SK-N-SH treated with all-trans-retinoic acid at 6 μM for 48 hours (cell line): ENCODE data around the gene PHYH.

Experiments used
- ATAC-seq: fragments of 200-7000 bp; cut with Tn5 transposase; 3 replicates; pipeline ENCODE4 v1.9.1; 2020; ENCODE audit warnings: mild to moderate bottlenecking, moderate library complexity
- ARNTL ChIP-seq: fragments of 450-650 bp; formaldehyde crosslinking; IDR thresholded peaks from 2 replicates; pipeline ENCODE4 v1.5.0; 2020; ENCODE audit warnings: low read depth, mild to moderate bottlenecking, moderate library complexity, borderline replicate concordance
- BACH2 ChIP-seq: fragments of 250-450 bp; sonication (Bioruptor Pico); IDR thresholded peaks from 2 replicates; pipeline ENCODE4 v1.9.0; 2021; ENCODE audit warnings: mild to moderate bottlenecking, borderline replicate concordance
- CREB5 ChIP-seq: fragments of 250-450 bp; sonication (Bioruptor Pico); IDR thresholded peaks from 2 replicates; pipeline ENCODE4 v1.5.1; 2020; ENCODE audit warnings: low read depth, mild to moderate bottlenecking, moderate library complexity
- CSDC2 ChIP-seq: fragments of 250-450 bp; sonication (Bioruptor Pico); IDR thresholded peaks from 2 replicates; pipeline ENCODE4 v1.5.0; 2020; ENCODE audit warnings: mild to moderate bottlenecking, moderate library complexity
- ESRRG ChIP-seq: fragments of 250-450 bp; sonication (Bioruptor Pico); IDR thresholded peaks from 2 replicates; pipeline ENCODE4 v1.6.1; 2021; ENCODE audit warnings: mild to moderate bottlenecking
- GLIS3 ChIP-seq: fragments of 250-450 bp; sonication (Bioruptor Pico); IDR thresholded peaks from 2 replicates; pipeline ENCODE4 v1.5.0; 2020; ENCODE audit warnings: mild to moderate bottlenecking, moderate library complexity
- ISL1 ChIP-seq: fragments of 250-450 bp; sonication (Bioruptor Pico); IDR thresholded peaks from 2 replicates; pipeline ENCODE4 v2.1.2; 2022; ENCODE audit warnings: mild to moderate bottlenecking, moderate library complexity
- OSR1 ChIP-seq: fragments of 250-450 bp; sonication (Bioruptor Pico); IDR thresholded peaks from 2 replicates; pipeline ENCODE4 v1.8.0; 2022; ENCODE audit warnings: moderate library complexity, mild to moderate bottlenecking, inconsistent platforms
- PATZ1 ChIP-seq: fragments of 250-450 bp; sonication (Bioruptor Pico); IDR thresholded peaks from 2 replicates; pipeline ENCODE4 v1.8.0; 2020; ENCODE audit warnings: mild to moderate bottlenecking, moderate library complexity, borderline replicate concordance
- POU6F1 ChIP-seq: fragments of 250-450 bp; sonication (Bioruptor Pico); IDR thresholded peaks from 2 replicates; pipeline ENCODE4 v1.8.0; 2021; ENCODE audit warnings: low read depth, mild to moderate bottlenecking, moderate library complexity, borderline replicate concordance
- RARB ChIP-seq: fragments of 250-450 bp; sonication (Bioruptor Pico); IDR thresholded peaks from 2 replicates; pipeline ENCODE4 v1.8.0; 2021; ENCODE audit warnings: mild to moderate bottlenecking, moderate library complexity
- SNAI2 ChIP-seq: fragments of 250-450 bp; sonication (Bioruptor Pico); IDR thresholded peaks from 2 replicates; pipeline ENCODE4 v1.5.0; 2020; ENCODE audit warnings: mild to moderate bottlenecking, moderate library complexity
- TCF4 ChIP-seq: fragments of 250-450 bp; sonication (Bioruptor Pico); IDR thresholded peaks from 2 replicates; pipeline ENCODE4 v1.8.0; 2021; ENCODE audit warnings: mild to moderate bottlenecking, moderate library complexity, borderline replicate concordance
- TOX ChIP-seq: fragments of 250-450 bp; sonication (Bioruptor Pico); IDR thresholded peaks from 2 replicates; pipeline ENCODE4 v1.8.0; 2021; ENCODE audit warnings: mild to moderate bottlenecking, moderate library complexity, borderline replicate concordance
- ZFP3 ChIP-seq: fragments of 250-450 bp; sonication (Bioruptor Pico); IDR thresholded peaks from 2 replicates; pipeline ENCODE4 v1.5.0; 2020; ENCODE audit warnings: mild to moderate bottlenecking, moderate library complexity
- ZFP30 ChIP-seq: fragments of 450-650 bp; formaldehyde crosslinking; IDR thresholded peaks from 2 replicates; pipeline ENCODE4 v1.5.0; 2022; ENCODE audit warnings: mild to moderate bottlenecking, moderate library complexity
- ZNF565 ChIP-seq: fragments of 450-650 bp; formaldehyde crosslinking; conservative IDR thresholded peaks from 2 replicates; pipeline ENCODE4 v1.5.0; 2020; ENCODE audit warnings: low read depth, mild to moderate bottlenecking, moderate library complexity
- ZNF8 ChIP-seq: fragments of 450-650 bp; formaldehyde crosslinking; IDR thresholded peaks from 2 replicates; pipeline ENCODE4 v1.5.0; 2020; ENCODE audit warnings: mild to moderate bottlenecking, moderate library complexity
- TF ChIP-seq, protein P1 (sequence below): fragments of 250-450 bp; sonication (Bioruptor Pico); IDR thresholded peaks from 2 replicates; pipeline ENCODE4 v1.5.0; 2020; ENCODE audit warnings: mild to moderate bottlenecking, moderate library complexity

PHYH gene

GRCh38 chr10:13315361-13315760 lies 15.5 kb upstream of the PHYH start (continued):
- TF ChIP-seq CREB5 (CRISPR knock-in tag) (no peak), ZFP3 (no peak)
- TF ChIP-seq, all 23 proteins: peak for 0

GRCh38 chr10:13311177-13311575 lies 11.3 kb upstream of the PHYH start:
- ATAC-seq, result no peak; the same call in 2 of the 3 replicates
- TF ChIP-seq ZNF565 (CRISPR knock-in tag) (no peak), OSR1 (CRISPR knock-in tag) (no peak), TOX (CRISPR knock-in tag) (no peak), BACH2 (CRISPR knock-in tag) (no peak), ZFP30 (no peak), ARNTL (no peak), POU6F1 (CRISPR knock-in tag) (no peak), TCF4 (CRISPR knock-in tag) (no peak), PATZ1 (no peak), SNAI2 (no peak), RARB (CRISPR knock-in tag) (no peak), ISL1 (CRISPR knock-in tag) (no peak), GLIS3 (CRISPR knock-in tag) (no peak), CSDC2 (CRISPR knock-in tag) (no peak), ZNF8 (CRISPR knock-in tag) (no peak)
- TF ChIP-seq, protein P1, sequence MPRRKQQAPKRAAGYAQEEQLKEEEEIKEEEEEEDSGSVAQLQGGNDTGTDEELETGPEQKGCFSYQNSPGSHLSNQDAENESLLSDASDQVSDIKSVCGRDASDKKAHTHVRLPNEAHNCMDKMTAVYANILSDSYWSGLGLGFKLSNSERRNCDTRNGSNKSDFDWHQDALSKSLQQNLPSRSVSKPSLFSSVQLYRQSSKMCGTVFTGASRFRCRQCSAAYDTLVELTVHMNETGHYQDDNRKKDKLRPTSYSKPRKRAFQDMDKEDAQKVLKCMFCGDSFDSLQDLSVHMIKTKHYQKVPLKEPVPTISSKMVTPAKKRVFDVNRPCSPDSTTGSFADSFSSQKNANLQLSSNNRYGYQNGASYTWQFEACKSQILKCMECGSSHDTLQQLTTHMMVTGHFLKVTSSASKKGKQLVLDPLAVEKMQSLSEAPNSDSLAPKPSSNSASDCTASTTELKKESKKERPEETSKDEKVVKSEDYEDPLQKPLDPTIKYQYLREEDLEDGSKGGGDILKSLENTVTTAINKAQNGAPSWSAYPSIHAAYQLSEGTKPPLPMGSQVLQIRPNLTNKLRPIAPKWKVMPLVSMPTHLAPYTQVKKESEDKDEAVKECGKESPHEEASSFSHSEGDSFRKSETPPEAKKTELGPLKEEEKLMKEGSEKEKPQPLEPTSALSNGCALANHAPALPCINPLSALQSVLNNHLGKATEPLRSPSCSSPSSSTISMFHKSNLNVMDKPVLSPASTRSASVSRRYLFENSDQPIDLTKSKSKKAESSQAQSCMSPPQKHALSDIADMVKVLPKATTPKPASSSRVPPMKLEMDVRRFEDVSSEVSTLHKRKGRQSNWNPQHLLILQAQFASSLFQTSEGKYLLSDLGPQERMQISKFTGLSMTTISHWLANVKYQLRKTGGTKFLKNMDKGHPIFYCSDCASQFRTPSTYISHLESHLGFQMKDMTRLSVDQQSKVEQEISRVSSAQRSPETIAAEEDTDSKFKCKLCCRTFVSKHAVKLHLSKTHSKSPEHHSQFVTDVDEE (CRISPR knock-in tag), result no peak
- TF ChIP-seq, all 23 proteins: peak for 0

- no peak for TF ChIP-seq ESRRG (CRISPR knock-in tag)
- TF ChIP-seq POU6F1 (CRISPR knock-in tag), result no peak
- TF ChIP-seq PATZ1, result no peak
- ATAC-seq, result no peak; the same call in 2 of the 3 replicates
These were observed 10.8 kb upstream of the PHYH start for GRCh38 chr10:13310518-13311176.
